Vagina (tissue), 2 donors: ENCODE results near the gene USP40. TPM values are rescaled to one million over a fixed set of nuclear protein-coding genes. Genes with fewer than 3 reads are reported as not detected.

ENCODE experiments used
- DNase-seq, 2 donors: peaks; one replicate each; pipeline ENCODE4 v3.0.0-alpha.2; 2017; ENCODE audit errors: extremely low spot score in 2 of 2
- H3K27ac ChIP-seq: fragments of 200-600 bp; sonication (generic); one replicate; pipeline ENCODE4 v1.5.1; 2019
- H3K27me3 ChIP-seq: fragments of 200-600 bp; sonication (generic); one replicate; pipeline ENCODE4 v1.5.1; 2019
- H3K36me3 ChIP-seq, 2 donors: fragments of 200-600 bp; sonication (generic); one replicate each; pipeline ENCODE4 v1.5.1; 2017 to 2019
- H3K4me1 ChIP-seq: fragments of 200-600 bp; sonication (generic); one replicate; pipeline ENCODE4 v1.5.1; 2019
- H3K4me3 ChIP-seq, 2 donors: fragments of 200-600 bp; sonication (generic); 1 replicate in 1 of 2; 2 replicates in 1 of 2; pipeline ENCODE4 v1.5.1; 2016 to 2019
- H3K9me3 ChIP-seq: fragments of 200-600 bp; sonication (generic); one replicate; pipeline ENCODE4 v1.5.1; 2019
- CTCF ChIP-seq, 3 experiments: fragments of 450-650 bp in 2 of 3; fragments of 200-600 bp in 1 of 3; sonication (generic) in 1 of 3; IDR thresholded peaks; one replicate each; pipeline ENCODE4 v1.5.1; 2017 to 2019; ENCODE audit warnings: antibody characterized with exemption in 3 of 3, mild to moderate bottlenecking in 2 of 3, moderate library complexity in 2 of 3
- POLR2A ChIP-seq, 2 donors: fragments of 450-650 bp; IDR thresholded peaks; one replicate each; pipeline ENCODE4 v1.6.1; 2017; ENCODE audit warnings: antibody characterized with exemption in 2 of 2, mild to moderate bottlenecking in 2 of 2, moderate library complexity in 2 of 2
- POLR2AphosphoS5 ChIP-seq, 2 donors: sonication (generic); formaldehyde crosslinking; IDR thresholded peaks; one replicate each; pipeline ENCODE4 v1.9.0; 2017; ENCODE audit warnings: antibody characterized with exemption in 2 of 2, mild to moderate bottlenecking in 2 of 2, low read depth in 1 of 2; ENCODE audit not compliant: insufficient read depth in 1 of 2
- intact Hi-C: fragments of 100-400 bp; cut with DNase I; formaldehyde crosslinking; loops from one replicate; pipeline ENCODE4 v1.15.1; 2023
- total RNA-seq: library from RNA; depleted of rRNA; stranded (reverse); fragments of >200 nt; gene quantifications from one replicate; pipeline ENCODE4 v1.2.3, GENCODE V29; 2016

The USP40 gene
- total RNA-seq, 1 donor from 2014 or later = 50.1 TPM

GRCh38 chr2:233460726-233461441 lies 105.7 kb downstream of the USP40 start:
- H3K27ac ChIP-seq = no peak overlapping the region
- peaks cover 0 to 32% of the 10 kb centered on the region in 2 donors for H3K36me3 ChIP-seq
- no peak for DNase-seq
- intact Hi-C loops = no loop called here
- H3K4me3 ChIP-seq = no peak overlapping the region
- no peaks in the 10 kb centered on the region for H3K4me1 ChIP-seq
- no peaks in the 10 kb centered on the region for H3K27me3 ChIP-seq
- no peaks in the 10 kb centered on the region for H3K9me3 ChIP-seq
- TF ChIP-seq POLR2AphosphoS5 (IDR thresholded peaks at IDR 0.05; ENCODE audit: insufficient read depth in 1 of 2, low read depth in 1 of 2) (no peak), POLR2A (IDR thresholded peaks at IDR 0.05) (no peak), CTCF (IDR thresholded peaks at IDR 0.05) (no peak)

GRCh38 chr2:233459426-233459825 lies 107.2 kb downstream of the USP40 start:
- H3K36me3 ChIP-seq = peaks cover 0 to 39% of the 10 kb centered on the region in 2 donors
- H3K9me3 ChIP-seq = no peaks in the 10 kb centered on the region
- H3K27me3 ChIP-seq = no peaks in the 10 kb centered on the region
- no peak overlapping the region for H3K4me3 ChIP-seq
- intact Hi-C loops = no loop called here
- H3K27ac ChIP-seq = no peak overlapping the region
- TF ChIP-seq CTCF (IDR thresholded peaks at IDR 0.05) (no peak), POLR2A (IDR thresholded peaks at IDR 0.05) (no peak), POLR2AphosphoS5 (IDR thresholded peaks at IDR 0.05; ENCODE audit: insufficient read depth in 1 of 2, low read depth in 1 of 2) (no peak)
- no peaks in the 10 kb centered on the region for H3K4me1 ChIP-seq
- no peak for DNase-seq

DNA sequence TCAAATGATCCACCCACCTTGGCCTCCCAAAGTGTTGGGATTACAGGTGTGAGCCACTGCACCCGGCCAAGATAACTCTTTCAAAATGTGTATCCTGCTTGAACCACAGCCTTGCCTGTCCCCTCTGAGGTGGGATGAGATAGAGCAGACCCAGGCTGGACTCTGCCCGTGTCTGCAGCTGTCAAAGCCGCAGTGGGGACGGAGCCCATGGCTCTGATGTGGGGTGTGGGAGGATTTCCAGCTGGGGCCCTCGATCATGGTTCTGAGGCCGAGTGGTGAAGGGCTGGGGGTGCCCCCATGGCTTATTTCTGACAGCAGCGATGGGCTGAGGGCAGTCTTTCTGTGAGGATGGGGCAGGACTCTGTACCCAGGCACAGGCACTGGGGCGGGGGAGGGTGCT lies 107.8 kb downstream of the USP40 start:
- Histone ChIP-seq H3K27ac (no peak overlapping the region), H3K4me1 (no peaks in the 10 kb centered on the region), H3K36me3 (peaks cover 0 to 44% of the 10 kb centered on the region in 2 donors), H3K9me3 (no peaks in the 10 kb centered on the region), H3K4me3 (no peak overlapping the region), H3K27me3 (no peaks in the 10 kb centered on the region)
- TF ChIP-seq POLR2AphosphoS5 (IDR thresholded peaks at IDR 0.05; ENCODE audit: insufficient read depth in 1 of 2, low read depth in 1 of 2) (no peak), POLR2A (IDR thresholded peaks at IDR 0.05) (no peak), CTCF (IDR thresholded peaks at IDR 0.05) (no peak)
- intact Hi-C loops = no loop called here
- no peak for DNase-seq

DNA sequence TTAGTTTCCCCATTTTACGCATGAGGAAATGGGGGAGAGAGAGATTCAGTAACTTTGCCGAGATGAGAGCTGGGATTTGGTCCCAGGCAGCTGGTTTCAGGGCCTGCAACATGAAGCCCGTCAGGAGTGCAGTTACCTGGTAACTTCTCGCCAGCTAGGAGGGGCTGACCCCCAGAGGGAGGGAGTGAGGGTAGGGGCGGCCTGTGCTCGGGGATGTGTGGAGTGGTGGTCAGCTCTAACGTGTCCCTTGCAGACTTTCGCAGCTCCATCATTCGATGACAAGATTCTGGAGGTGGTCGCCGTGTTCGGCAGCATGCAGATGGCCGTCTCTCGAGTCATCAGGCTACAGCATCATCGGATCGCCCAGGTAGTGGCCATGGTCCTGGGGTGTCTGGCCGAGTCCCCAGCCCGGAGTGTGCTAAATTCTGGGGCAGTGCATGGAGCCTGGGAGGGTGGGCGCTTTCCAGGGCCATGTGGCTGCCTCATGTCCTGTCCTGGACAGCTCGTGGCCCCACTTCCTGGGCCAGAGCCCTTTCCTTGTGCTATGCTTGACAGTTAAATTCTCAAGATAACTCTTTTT lies 108.5 kb downstream of the USP40 start:
- H3K27ac ChIP-seq = no peak overlapping the region
- no peaks in the 10 kb centered on the region for H3K4me1 ChIP-seq
- no peak for DNase-seq
- H3K4me3 ChIP-seq = no peak overlapping the region
- no peak for TF ChIP-seq POLR2A (IDR thresholded peaks at IDR 0.05)
- TF ChIP-seq POLR2AphosphoS5 (IDR thresholded peaks at IDR 0.05; ENCODE audit: insufficient read depth in 1 of 2, low read depth in 1 of 2) = no peak
- TF ChIP-seq CTCF (IDR thresholded peaks at IDR 0.05) = no peak
- intact Hi-C loops = no loop called here
- no peaks in the 10 kb centered on the region for H3K27me3 ChIP-seq
- peaks cover 0 to 40% of the 10 kb centered on the region in 2 donors for H3K36me3 ChIP-seq
- H3K9me3 ChIP-seq = no peaks in the 10 kb centered on the region

GRCh38 chr2:233457356-233457755 lies 109.2 kb downstream of the USP40 start:
- intact Hi-C loops = no loop called here
- H3K9me3 ChIP-seq = no peaks in the 10 kb centered on the region
- H3K4me3 ChIP-seq = no peak overlapping the region
- peaks cover 0 to 34% of the 10 kb centered on the region in 2 donors for H3K36me3 ChIP-seq
- H3K4me1 ChIP-seq = no peaks in the 10 kb centered on the region
- H3K27me3 ChIP-seq = no peaks in the 10 kb centered on the region
- no peak for DNase-seq
- no peak overlapping the region for H3K27ac ChIP-seq
- TF ChIP-seq CTCF (IDR thresholded peaks at IDR 0.05) = no peak
- no peak for TF ChIP-seq POLR2AphosphoS5 (IDR thresholded peaks at IDR 0.05; ENCODE audit: insufficient read depth in 1 of 2, low read depth in 1 of 2)
- no peak for TF ChIP-seq POLR2A (IDR thresholded peaks at IDR 0.05)
